A549 (cell line): Measurements from ENCODE around the gene ANKRD33.

Experiments
- CTCF ChIP-seq: fragments of >200 bp; sonication (Bioruptor Twin); formaldehyde crosslinking; IDR thresholded peaks from 3 replicates; pipeline ENCODE4 v1.5.1; 2016
- JUN ChIP-seq, 2 experiments: fragments of >200 bp; sonication (Bioruptor Twin); formaldehyde crosslinking; IDR thresholded peaks; 2 replicates in 1 of 2; 3 replicates in 1 of 2; pipeline ENCODE4 v1.6.1; 2016 to 2017

GRCh38 chr12:51911307-51911706 is 23.4 kb downstream of the ANKRD33 start:
- TF ChIP-seq CTCF (no peak), JUN (IDR thresholded peaks at IDR 0.05) (no peak)
